Keratinocyte (primary cell): ENCODE measurements around the gene PLXNA1.

ENCODE experiments used
- CTCF ChIP-seq, 3 experiments: IDR thresholded peaks in 1 of 3; conservative IDR thresholded peaks in 1 of 3; optimal IDR thresholded peaks in 1 of 3; 2 replicates in 2 of 3; 3 replicates in 1 of 3; pipeline versions ENCODE3 to v1.5.1; 2011; ENCODE audit warnings: low read length in 3 of 3, mild to moderate bottlenecking in 3 of 3, moderate library complexity in 2 of 3, control low read depth in 1 of 3, inconsistent platforms in 1 of 3; ENCODE audit not compliant: insufficient read depth in 2 of 3; ENCODE audit errors: extremely low read depth in 1 of 3
- EZH2 ChIP-seq: IDR thresholded peaks from one replicate; pipeline ENCODE4 v1.6.1; 2012; ENCODE audit warnings: inconsistent platforms, mild to moderate bottlenecking, low read length, moderate library complexity

DNA sequence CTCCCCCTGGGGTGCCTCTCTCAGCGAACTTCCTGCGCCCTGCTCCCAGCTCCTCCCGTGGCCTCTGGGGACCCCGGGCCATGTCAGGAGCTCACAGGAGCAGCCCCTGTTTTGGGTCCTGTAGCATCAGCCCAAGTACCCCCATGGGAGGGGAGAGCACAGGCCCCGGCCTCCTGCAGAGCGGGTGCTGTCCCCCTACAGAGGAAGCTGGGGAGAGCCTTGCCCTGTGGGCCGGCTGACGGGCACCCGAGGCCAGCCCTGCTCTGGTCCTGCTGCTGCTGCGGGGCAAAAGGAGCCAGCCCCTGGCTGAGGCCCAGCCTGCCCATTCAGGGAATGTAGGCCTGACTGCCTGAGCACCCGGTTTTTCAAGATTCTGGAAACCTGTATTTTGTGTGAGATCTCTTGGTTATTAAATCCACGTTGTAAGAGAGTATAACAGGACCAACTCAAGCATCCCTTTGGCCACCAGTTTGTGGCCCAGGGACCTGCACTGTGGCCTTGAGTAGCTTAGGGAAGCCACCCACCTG, 12.4 kb downstream of the PLXNA1 start:
- TF ChIP-seq CTCF (optimal IDR thresholded peaks at IDR 0.05 in 1 of 3, IDR thresholded peaks at IDR 0.05 in 1 of 3, conservative IDR thresholded peaks at IDR 0.05 in 1 of 3; ENCODE audit: extremely low read depth in 1 of 3, insufficient read depth in 2 of 3, low read length in 3 of 3) (no peak), EZH2 (no peak)
